Adrenal gland (tissue), 12 donors: ENCODE data around the gene LYAR. TPM values are rescaled to one million over a fixed set of nuclear protein-coding genes. Genes with fewer than 3 reads are reported as not detected.

ENCODE experiments used
- DNase-seq, 7 donors: peaks; one replicate each; pipeline ENCODE4 v3.0.0-alpha.2; 2019 to 2020
- H3K27ac ChIP-seq, 5 donors: fragments of 200-600 bp; sonication (generic) in 4 of 5; 1 replicate in 3 of 5; 2 replicates in 2 of 5; pipeline versions ENCODE4 v1.5.1 to v1.8.0; 2016 to 2020; ENCODE audit warnings: mild to moderate bottlenecking in 1 of 5
- H3K27me3 ChIP-seq: fragments of 200-600 bp; 2 replicates; pipeline ENCODE4 v1.8.0; 2021
- H3K36me3 ChIP-seq, 2 donors: fragments of 200-600 bp; replicated peaks in 1 of 2; 1 replicate in 1 of 2; 2 replicates in 1 of 2; pipeline versions ENCODE4 v1.5.1 to v1.8.0; 2018 to 2022
- H3K4me1 ChIP-seq, 2 donors: fragments of 200-600 bp; replicated peaks in 1 of 2; 1 replicate in 1 of 2; 2 replicates in 1 of 2; pipeline versions ENCODE4 v1.5.1 to v1.8.0; 2018 to 2021
- H3K4me3 ChIP-seq, 4 donors: fragments of 200-600 bp; sonication (generic) in 3 of 4; one replicate each; pipeline ENCODE4 v1.5.1; 2016 to 2018
- H3K9me3 ChIP-seq, 3 donors: fragments of 200-600 bp; sonication (generic) in 1 of 3; replicated peaks in 1 of 3; 1 replicate in 2 of 3; 2 replicates in 1 of 3; pipeline versions ENCODE4 v1.5.1 to v1.8.0; 2016 to 2021
- POLR2A ChIP-seq, 2 donors: fragments of 450-650 bp; IDR thresholded peaks; one replicate each; pipeline ENCODE4 v1.6.1; 2017; ENCODE audit warnings: antibody characterized with exemption in 2 of 2, mild to moderate bottlenecking in 2 of 2, moderate library complexity in 1 of 2
- WGBS, 4 donors: extraction: QIAGEN DNeasy Blood & Tissue Kit in 2 of 4; methylation state at CpG; one replicate each; pipeline versions ENCODE4 v1.1.5 to v1.1.7; 2013 to 2017; 5-methylcytosine and 5-hydroxymethylcytosine counted together
- intact Hi-C, 2 donors: fragments of 100-400 bp; cut with DNase I; formaldehyde crosslinking; loops; one replicate each; pipeline versions ENCODE4 v1.14.1 to v1.15.0; 2022 to 2023
- polyA plus RNA-seq, 3 donors: library from polyadenylated mRNA; stranded (reverse); fragments of 200-250 nt in 2 of 3; fragments of 350-450 nt in 1 of 3; fragmentation: Illumina TruSeq in 1 of 3; extraction: RNeasy Lipid Tissue Mini Kit (QIAGEN cat#74804) in 1 of 3; gene quantifications; one replicate each; pipeline ENCODE4 v1.2.3, GENCODE V29; 2013 to 2014
- total RNA-seq, 9 donors: library from RNA; depleted of rRNA in 4 of 9; stranded (reverse); fragments of >200 nt in 4 of 9; fragments of 120-200 nt in 1 of 9; fragmentation: NEBNext Ultra II Directional in 1 of 9; extraction: Animal tissue kit (Norgen Biotek cat#: 25700) in 1 of 9; gene quantifications; one replicate each; pipeline versions ENCODE4 v1.1.0 to v1.2.4, GENCODE V29; 2013 to 2023
- TF ChIP-seq, protein P1 (sequence below), 6 experiments: fragments of 450-650 bp in 4 of 6; fragments of 200-600 bp in 2 of 6; sonication (generic) in 1 of 6; IDR thresholded peaks; 1 replicate in 5 of 6; 2 replicates in 1 of 6; pipeline versions ENCODE4 v1.5.1 to v1.8.0; 2016 to 2021; ENCODE audit warnings: antibody characterized with exemption in 6 of 6, mild to moderate bottlenecking in 2 of 6, moderate library complexity in 1 of 6
- donor health status: healthy with polysubstance abuse.
- donor health status: Bipolar disorder and iron deficiency.
- donor health status: DM: yes; HTN: yes; CAD: no.
- donor health status: DM: no; HTN: no; CAD: no.
- donor health status: DM: no; HTN: no; CAD: no.
- donor health status: DM: yes; HTN: yes; CAD: no.

The LYAR gene
- total and polyA plus RNA-seq, 12 donors = 5.1 to 30.1 (median 9.0) TPM

DNA sequence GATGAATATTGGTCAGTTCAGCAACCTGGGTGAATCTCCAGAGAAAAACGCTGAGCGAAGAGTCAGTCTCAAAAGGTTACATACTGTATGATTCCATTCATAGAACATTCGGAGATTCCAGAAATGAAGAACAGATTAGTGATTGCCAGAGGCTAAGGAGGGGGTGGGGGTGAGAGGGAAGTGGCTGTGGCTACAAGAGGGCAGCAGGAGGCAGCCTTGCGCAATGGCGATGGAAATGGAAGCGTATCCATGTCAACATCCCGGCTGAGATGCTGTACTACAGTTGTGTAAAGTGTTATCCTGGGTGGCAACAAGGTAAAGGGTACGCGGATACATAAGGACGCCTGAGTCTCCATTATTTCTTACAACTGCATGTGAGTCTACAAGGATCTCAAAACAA is 18.0 kb downstream of the LYAR start:
- no peak overlapping the region for H3K4me3 ChIP-seq
- peaks cover 0 to 30% of the 10 kb centered on the region in 2 donors for H3K36me3 ChIP-seq
- intact Hi-C loops = no loop called here
- 82 to 93% (median 83%) methylated on average over 10 of the region's 10 CpGs for WGBS, 4 donors
- TF ChIP-seq POLR2A (IDR thresholded peaks at IDR 0.05) = no peak
- TF ChIP-seq, protein P1, sequence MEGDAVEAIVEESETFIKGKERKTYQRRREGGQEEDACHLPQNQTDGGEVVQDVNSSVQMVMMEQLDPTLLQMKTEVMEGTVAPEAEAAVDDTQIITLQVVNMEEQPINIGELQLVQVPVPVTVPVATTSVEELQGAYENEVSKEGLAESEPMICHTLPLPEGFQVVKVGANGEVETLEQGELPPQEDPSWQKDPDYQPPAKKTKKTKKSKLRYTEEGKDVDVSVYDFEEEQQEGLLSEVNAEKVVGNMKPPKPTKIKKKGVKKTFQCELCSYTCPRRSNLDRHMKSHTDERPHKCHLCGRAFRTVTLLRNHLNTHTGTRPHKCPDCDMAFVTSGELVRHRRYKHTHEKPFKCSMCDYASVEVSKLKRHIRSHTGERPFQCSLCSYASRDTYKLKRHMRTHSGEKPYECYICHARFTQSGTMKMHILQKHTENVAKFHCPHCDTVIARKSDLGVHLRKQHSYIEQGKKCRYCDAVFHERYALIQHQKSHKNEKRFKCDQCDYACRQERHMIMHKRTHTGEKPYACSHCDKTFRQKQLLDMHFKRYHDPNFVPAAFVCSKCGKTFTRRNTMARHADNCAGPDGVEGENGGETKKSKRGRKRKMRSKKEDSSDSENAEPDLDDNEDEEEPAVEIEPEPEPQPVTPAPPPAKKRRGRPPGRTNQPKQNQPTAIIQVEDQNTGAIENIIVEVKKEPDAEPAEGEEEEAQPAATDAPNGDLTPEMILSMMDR (IDR thresholded peaks at IDR 0.05) = no peak
- H3K9me3 ChIP-seq = no peaks in the 10 kb centered on the region
- no peaks in the 10 kb centered on the region for H3K27me3 ChIP-seq
- H3K27ac ChIP-seq = no peak overlapping the region
- peak in 1 of 7 donors; percentile 9 for DNase-seq
- H3K4me1 ChIP-seq = no peaks in the 10 kb centered on the region

DNA sequence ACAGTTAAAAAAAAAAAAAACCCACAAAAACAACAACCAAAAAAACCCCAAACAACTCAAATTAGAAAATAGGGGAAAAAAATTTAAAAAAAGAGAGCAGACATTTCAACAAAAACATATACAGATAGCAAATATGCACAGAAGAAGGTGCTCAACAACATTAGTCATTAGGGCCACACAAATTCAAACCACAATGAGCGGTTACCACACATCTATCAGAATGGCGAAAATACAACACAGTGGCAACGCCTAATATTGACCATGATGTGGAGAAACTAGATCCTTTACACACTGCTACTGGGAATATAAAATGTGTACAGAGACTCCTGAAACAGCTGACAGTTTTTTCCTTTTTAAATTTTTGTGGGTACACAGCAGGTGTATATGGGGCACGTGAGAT is 19.4 kb downstream of the LYAR start:
- WGBS, 4 donors = 75 to 91% (median 79%) methylated on average over 4 of the region's 4 CpGs
- H3K27ac ChIP-seq = no peak overlapping the region
- peaks cover 0 to 30% of the 10 kb centered on the region in 2 donors for H3K36me3 ChIP-seq
- H3K4me1 ChIP-seq = no peaks in the 10 kb centered on the region
- no peaks in the 10 kb centered on the region for H3K27me3 ChIP-seq
- intact Hi-C loops = no loop called here
- H3K9me3 ChIP-seq = no peaks in the 10 kb centered on the region
- no peak for DNase-seq
- no peak overlapping the region for H3K4me3 ChIP-seq
- TF ChIP-seq, protein P1 (IDR thresholded peaks at IDR 0.05) = no peak
- no peak for TF ChIP-seq POLR2A (IDR thresholded peaks at IDR 0.05)

DNA sequence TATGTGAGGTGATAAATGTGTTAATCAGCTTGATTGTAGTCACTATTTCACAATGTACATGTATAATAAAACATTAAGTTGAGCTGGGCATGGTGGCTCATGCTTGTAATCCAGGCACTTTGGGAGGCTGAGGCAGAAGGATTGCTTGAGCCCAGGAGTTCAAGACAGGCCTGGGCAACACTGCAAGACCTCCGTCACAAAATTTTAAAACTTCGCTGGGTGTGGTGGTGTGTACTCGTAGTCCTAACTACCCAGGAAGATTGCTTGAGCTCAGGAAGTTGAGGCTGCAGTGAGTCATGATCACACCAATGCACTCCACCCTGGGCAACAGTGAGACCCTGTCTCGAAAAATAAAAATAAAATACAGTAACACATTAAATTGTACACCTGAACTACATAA is 20.1 kb downstream of the LYAR start:
- no peak for DNase-seq
- H3K27ac ChIP-seq = no peak overlapping the region
- no peaks in the 10 kb centered on the region for H3K27me3 ChIP-seq
- no peaks in the 10 kb centered on the region for H3K4me1 ChIP-seq
- 80 to 92% (median 83%) methylated on average over 4 of the region's 4 CpGs for WGBS, 4 donors
- intact Hi-C loops = no loop called here
- no peaks in the 10 kb centered on the region for H3K9me3 ChIP-seq
- TF ChIP-seq, protein P1 (IDR thresholded peaks at IDR 0.05) = no peak
- H3K36me3 ChIP-seq = peaks cover 0 to 26% of the 10 kb centered on the region in 2 donors
- H3K4me3 ChIP-seq = no peak overlapping the region

DNA sequence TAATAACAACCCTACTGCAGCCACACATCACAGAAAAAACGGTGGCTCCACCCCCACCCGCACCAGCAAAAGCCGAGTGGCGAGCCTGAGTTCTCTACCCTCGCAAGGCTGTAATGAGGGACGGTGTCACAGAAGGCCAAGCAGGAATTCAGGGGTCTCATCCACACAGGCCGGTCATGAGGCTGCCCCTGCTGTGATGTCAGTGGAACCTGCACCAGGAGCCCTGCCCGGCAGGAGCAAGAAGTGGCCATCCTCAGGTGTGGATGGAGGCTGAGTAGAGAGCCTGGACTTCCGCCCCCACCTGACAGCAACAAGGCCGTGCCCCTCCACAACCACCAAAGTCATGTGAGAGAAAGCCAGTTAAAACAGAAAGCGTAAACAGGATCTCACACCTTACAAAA is 20.6 kb downstream of the LYAR start:
- Histone ChIP-seq H3K27me3 (no peaks in the 10 kb centered on the region), H3K4me3 (no peak overlapping the region), H3K4me1 (no peaks in the 10 kb centered on the region), H3K9me3 (no peaks in the 10 kb centered on the region), H3K36me3 (peaks cover 0 to 23% of the 10 kb centered on the region in 2 donors), H3K27ac (no peak overlapping the region)
- 89 to 93% (median 92%) methylated on average over 10 to 11 of the region's 11 CpGs for WGBS, 4 donors
- TF ChIP-seq, protein P1 (IDR thresholded peaks at IDR 0.05) = no peak
- TF ChIP-seq POLR2A (IDR thresholded peaks at IDR 0.05) = no peak
- intact Hi-C loops = no loop called here
- DNase-seq = no peak
